ENCODE results near the gene YWHAE.
"Not testable (repeated sequence)": the region's sequence is repeated elsewhere in the genome, so short reads cannot be mapped to it uniquely, and the experiment has no call there.

YWHAE gene

DNA sequence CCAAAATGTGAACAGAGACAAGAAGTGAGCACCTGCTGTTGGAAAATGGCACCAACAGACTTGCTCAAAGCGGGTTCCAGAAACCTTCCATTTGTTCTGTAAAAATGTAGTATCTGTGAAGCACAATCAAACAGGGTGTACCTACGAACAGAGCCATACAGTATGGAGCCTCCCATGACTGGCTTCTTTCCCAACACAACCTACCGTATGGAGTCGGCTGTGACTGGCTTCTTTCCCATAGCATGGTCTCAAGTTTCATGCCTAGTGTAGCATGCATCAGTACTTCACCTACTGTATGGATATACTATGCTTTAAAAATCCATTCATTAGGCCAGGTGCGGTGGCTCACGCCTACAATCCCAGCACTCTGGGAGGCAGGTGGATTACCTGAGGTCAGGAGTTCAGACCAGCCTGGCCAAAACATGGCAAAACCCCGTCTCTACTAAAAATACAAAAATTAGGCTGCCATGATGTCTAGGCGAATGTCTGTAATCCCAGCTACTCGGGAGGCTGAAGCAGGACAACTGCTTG is 26.2 kb downstream of the YWHAE start:
- no peak for DNase-seq

- DNase-seq, result no peak
These were observed 27.4 kb downstream of the YWHAE start for GRCh38 chr17:1372618-1373017.

DNA sequence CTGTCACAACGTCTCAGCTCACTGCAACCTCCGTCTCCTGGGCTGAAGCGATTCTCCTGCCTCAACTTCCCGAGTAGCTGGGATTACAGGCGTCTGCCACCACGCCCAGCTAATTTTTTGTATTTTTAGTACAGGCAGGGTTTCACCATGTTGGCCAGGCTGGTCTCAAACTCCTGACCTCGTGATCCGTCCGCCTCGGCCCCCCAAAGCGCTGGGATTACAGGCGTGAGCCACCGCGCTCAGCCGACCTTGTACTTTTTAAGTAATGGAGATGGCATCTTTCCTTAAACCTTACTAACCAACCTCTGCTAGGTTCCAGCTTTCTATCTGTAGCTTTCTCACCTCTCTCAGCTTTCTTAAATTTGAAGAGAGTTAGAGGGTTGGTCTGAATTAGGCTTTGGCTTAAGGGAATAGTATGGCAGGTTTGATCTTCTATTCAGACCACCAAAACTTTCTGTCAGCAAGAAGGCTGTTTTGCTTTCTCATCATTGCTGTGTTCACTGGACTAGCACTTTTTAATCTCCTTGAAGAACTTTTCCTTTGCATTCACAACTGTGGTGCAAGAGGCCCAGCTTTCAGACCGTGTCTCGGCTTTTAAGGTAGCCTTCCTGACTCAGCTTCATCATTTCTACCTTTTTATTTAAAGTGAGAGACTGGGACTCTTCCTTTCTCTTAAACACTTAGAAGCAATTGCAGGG is 28.0 kb downstream of the YWHAE start:
- no peak for DNase-seq

DNA sequence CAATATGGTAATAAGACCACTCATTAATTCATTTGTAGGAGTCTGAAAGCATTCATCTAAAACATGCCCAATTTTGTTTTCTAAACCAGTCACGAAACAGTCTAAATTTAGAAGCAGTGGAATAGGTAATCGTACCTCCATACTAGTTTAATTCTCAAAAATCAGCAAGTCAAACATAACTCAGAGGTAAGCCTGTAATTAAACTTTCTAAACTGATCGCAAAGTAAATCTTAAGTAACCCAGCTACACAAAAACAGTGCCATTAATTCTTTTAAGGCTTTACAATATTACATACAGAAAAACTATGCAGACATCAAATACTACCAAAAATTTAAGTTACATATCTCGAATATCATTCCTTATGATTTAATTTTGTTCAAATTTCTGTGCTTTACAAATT is 31.4 kb downstream of the YWHAE start:
- DNase-seq, result no peak

- DNase-seq, result no peak
These were observed 32.7 kb downstream of the YWHAE start for GRCh38 chr17:1367351-1367745.

GRCh38 chr17:1366234-1366633 is 33.8 kb downstream of the YWHAE start:
- DNase-seq, result no peak

DNA sequence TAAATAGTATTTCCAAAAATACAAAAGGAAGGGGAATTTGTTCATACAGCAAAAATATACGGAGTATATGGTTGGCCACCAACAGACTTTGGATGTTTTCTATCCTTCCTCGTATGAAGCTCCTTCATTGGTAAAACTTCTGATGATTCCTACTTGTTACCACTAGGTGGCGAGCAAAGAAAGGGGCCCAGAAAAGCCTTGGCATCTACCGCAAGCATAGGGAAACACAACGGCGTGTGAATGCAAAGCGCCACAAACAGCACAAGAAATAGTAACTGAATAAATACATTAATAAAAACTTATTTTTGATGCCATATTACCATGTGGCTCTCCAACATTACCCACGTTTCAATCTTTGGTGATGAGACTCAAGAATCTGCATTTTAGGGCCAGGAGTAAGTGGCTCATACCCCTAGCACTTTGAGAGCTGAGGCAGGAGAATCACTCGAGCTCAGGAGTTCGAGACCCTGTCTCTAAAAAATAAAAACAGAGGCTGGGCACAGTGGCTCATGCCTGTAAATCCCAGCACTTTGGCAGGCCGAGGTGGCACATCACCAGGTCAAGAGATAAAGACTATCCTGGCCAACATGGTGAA is 34.5 kb downstream of the YWHAE start:
- DNase-seq, result peak; percentile 83

DNA sequence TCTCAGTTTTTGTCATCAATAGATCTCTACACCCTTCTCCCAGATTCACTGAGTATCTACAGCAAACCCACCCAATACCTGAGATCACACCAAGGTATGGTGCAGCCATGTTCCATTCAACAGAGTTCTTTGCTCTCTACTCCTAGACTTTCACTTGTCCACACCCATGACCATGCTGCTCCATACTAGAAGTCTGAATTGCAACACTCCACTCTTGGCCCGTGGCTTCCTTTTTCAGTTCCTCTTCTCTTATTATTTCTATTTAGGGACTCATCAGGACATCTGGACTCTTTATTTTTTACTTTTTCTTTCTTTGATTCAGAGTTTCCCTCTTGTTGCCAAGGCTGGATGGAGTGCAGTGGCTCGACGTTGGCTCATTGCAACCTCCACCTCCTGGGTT is 37.1 kb downstream of the YWHAE start:
- DNase-seq, result no peak

- DNase-seq, result no peak
These were observed 37.8 kb downstream of the YWHAE start for GRCh38 chr17:1362065-1362848.

GRCh38 chr17:1360975-1361374 is 39.0 kb downstream of the YWHAE start:
- no peak for DNase-seq

DNA sequence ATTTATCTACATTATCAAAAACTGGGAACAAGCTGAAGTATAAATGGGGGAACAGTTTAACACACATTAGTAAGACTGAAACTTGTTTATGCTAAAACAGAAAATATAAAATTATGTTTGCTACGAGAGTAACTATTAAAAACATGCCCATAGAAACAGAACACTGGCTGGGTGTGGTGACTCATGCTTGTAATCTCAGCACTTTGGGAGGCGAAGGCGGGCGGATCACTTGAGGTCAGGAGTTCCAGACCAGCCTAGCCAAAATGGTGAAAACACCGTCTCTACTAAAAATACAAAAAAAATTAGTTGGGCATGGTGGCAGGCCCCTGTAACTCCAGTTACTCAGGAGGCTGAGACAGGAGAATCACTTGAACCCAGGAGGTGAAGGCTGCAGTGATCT is 39.7 kb downstream of the YWHAE start:
- DNase-seq, result not testable (repeated sequence)

DNA sequence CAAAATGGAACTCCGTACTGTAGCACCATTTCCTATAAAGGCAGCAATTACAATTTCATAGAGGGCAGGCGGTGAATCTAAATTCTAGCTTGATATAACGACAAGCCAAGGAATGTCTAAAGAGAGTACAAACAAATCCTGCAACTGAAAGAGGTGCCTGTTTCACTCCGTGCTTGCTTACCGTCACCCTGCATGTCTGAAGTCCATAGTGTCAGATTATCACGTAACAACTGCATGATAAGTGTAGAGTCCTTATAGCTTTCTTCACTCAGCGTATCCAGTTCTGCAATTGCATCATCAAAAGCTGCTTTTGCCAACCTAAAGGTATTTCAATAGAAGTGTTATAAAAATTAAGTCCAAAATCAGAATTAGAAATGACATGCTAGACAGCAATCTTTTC is 46.0 kb downstream of the YWHAE start:
- DNase-seq, result no peak

GRCh38 chr17:1352530-1352929 is 47.5 kb downstream of the YWHAE start:
- not testable (repeated sequence) for DNase-seq

GRCh38 chr17:1351971-1352370 is 48.1 kb downstream of the YWHAE start:
- no peak for DNase-seq

GRCh38 chr17:1351275-1351674 is 48.7 kb downstream of the YWHAE start:
- no peak for DNase-seq

GRCh38 chr17:1347589-1348323 is 52.3 kb downstream of the YWHAE start:
- DNase-seq, result no peak

- DNase-seq, result no peak
These were observed 55.5 kb downstream of the YWHAE start for GRCh38 chr17:1344521-1344920.

DNA sequence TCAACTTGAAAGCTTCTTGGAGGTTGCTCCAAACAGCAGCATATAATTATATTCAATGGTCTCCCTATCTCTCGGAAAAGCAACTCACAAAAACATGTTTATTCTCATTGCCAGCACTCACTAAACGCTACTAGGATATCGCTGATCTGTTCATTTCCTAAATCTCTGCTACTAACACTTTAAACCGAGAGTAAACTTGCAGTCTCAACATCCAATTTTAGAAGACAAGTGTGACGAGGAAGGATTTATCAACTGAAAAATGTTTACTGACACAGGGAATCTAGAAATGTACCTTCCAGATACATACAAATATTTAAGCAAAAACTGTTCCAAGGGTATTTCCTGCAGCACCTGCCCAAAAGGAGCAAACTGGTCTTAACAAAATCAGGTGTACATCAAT is 56.5 kb downstream of the YWHAE start:
- no peak for DNase-seq

- DNase-seq, result no peak
These were observed 59.7 kb downstream of the YWHAE start for GRCh38 chr17:1340371-1340770.

GRCh38 chr17:1331708-1332107 is 68.3 kb downstream of the YWHAE start:
- no peak for DNase-seq

DNA sequence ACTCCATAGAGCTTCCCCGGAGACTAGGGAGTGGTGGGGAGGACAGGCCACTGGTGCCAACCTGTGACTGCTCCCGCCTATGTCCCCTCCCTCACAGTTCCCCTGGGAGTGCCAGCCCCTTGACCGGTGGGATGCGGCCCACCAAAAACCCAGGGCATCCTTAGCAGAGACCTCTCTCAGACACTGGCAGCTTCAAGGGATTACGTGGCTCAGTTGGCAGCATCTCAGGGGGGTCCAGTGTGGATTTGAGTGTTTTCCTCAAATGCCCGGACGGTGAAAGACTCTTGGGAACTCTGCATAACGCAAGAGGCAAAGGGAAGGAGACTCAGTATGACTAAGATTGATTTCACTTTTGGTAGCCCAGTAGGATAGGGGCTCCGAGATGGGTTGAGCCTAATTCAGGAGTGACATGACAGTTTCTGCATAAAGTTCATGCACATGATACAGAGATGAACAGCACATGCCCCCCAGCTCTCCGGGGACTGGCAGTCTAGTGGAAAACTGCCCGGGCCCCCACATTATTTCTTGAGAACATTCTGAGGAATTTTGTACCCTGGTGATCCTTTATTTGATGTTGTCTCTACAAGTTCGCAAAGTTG is 70.2 kb downstream of the YWHAE start:
- no peak for DNase-seq

DNA sequence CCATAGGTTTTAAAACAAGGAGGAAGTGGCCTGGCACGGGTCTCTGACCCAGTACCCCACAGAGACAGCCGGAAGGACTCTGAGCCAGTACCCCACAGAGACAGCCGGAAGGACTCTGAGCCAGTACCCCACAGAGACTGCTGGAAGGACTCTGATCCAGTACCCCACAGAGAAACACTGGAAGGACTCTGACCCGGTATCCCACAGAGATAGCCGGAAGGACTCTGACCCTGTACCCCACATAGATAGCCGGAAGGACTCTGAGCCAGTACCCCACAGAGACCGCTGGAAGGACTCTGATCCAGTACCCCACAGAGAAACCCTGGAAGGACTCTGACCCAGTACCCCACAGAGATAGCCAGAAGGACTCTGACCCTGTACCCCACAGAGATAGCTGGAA is 71.6 kb downstream of the YWHAE start:
- DNase-seq, result no peak

GRCh38 chr17:1325766-1326165 is 74.3 kb downstream of the YWHAE start:
- no peak for DNase-seq

All from islet precursor cell (in vitro differentiated cells).